Endodermal cell (in vitro differentiated cells): ENCODE data around the gene CCDC102A. TPM values are rescaled to one million over a fixed set of nuclear protein-coding genes. Genes with fewer than 3 reads are reported as not detected.

Experiments used
- DNase-seq: peaks from one replicate; pipeline ENCODE4 v3.0.0-alpha.2; 2017
- H3K27ac ChIP-seq: 2 replicates; pipeline ENCODE4 v1.5.1; 2013; ENCODE audit warnings: mild to moderate bottlenecking, low read depth, low read length, moderate library complexity
- H3K27me3 ChIP-seq: 2 replicates; pipeline ENCODE4 v1.6.1; 2013; ENCODE audit warnings: mild to moderate bottlenecking, low read length, moderate library complexity; ENCODE audit not compliant: insufficient read depth, control insufficient read depth, poor library complexity, severe bottlenecking
- H3K36me3 ChIP-seq: 2 replicates; pipeline ENCODE4 v1.7.0; 2013; ENCODE audit warnings: mild to moderate bottlenecking, low read length, moderate library complexity; ENCODE audit not compliant: control insufficient read depth, insufficient read depth
- H3K4me1 ChIP-seq: one replicate; pipeline ENCODE4 v1.7.0; 2013; ENCODE audit warnings: low read length; ENCODE audit not compliant: control insufficient read depth, insufficient read depth
- H3K4me3 ChIP-seq: 2 replicates; pipeline ENCODE4 v1.5.1; 2013; ENCODE audit warnings: mild to moderate bottlenecking, low read length, moderate library complexity
- H3K9ac ChIP-seq: 2 replicates; pipeline ENCODE4 v1.6.1; 2013; ENCODE audit warnings: mild to moderate bottlenecking, low read length, moderate library complexity; ENCODE audit not compliant: poor library complexity, severe bottlenecking; ENCODE audit errors: extremely low read depth
- H3K9me3 ChIP-seq: 2 replicates; pipeline ENCODE4 v1.6.1; 2013; ENCODE audit warnings: mild to moderate bottlenecking, low read length, moderate library complexity; ENCODE audit not compliant: control insufficient read depth
- H3K27ac Mint-ChIP-seq: 2 replicates; pipeline ENCODE4 v1.8.0; 2020; ENCODE audit warnings: mixed read lengths
- H3K27me3 Mint-ChIP-seq: 2 replicates; pipeline ENCODE4 v1.8.0; 2021; ENCODE audit warnings: mild to moderate bottlenecking, mixed read lengths; ENCODE audit not compliant: insufficient read depth
- H3K36me3 Mint-ChIP-seq: 2 replicates; pipeline ENCODE4 v1.8.0; 2020; ENCODE audit warnings: low read depth, mixed read lengths
- H3K4me1 Mint-ChIP-seq: 2 replicates; pipeline ENCODE4 v1.8.0; 2020; ENCODE audit warnings: mixed read lengths
- H3K4me3 Mint-ChIP-seq: 2 replicates; pipeline ENCODE4 v1.8.0; 2020; ENCODE audit warnings: mild to moderate bottlenecking, moderate library complexity, mixed read lengths
- H3K9me3 Mint-ChIP-seq: 2 replicates; pipeline ENCODE4 v1.8.0; 2020; ENCODE audit warnings: mild to moderate bottlenecking, mixed read lengths
- CTCF ChIP-seq: fragments of 200-600 bp; sonication (generic); conservative IDR thresholded peaks from 2 replicates; pipeline ENCODE4 v1.5.0; 2021; ENCODE audit warnings: antibody characterized with exemption, mild to moderate bottlenecking
- WGBS, 2 experiments: methylation state at CpG; one replicate each; pipeline versions ENCODE4 v1.1.5 to v1.1.7; 2013; ENCODE audit warnings: missing lambda C conversion rate in 2 of 2, mixed read lengths in 1 of 2; ENCODE audit not compliant: insufficient coverage in 1 of 2, insufficient read length in 1 of 2; 5-methylcytosine and 5-hydroxymethylcytosine counted together
- total RNA-seq, 2 donors: library from RNA; stranded (reverse); fragmentation: NEBNext Ultra II Directional in 1 of 2; extraction: Animal tissue kit (Norgen Biotek cat#: 25700) in 1 of 2; gene quantifications; 2 replicates in 1 of 2; 3 replicates in 1 of 2; pipeline ENCODE4 v1.2.1, GENCODE V29; 2021

Gene CCDC102A
- total RNA-seq, 2 donors from 2014 or later, result 6.7 to 9.8 TPM

- Histone ChIP-seq H3K4me3 (no peak overlapping the region), H3K9ac (no peak overlapping the region), H3K27me3 (no peaks in the 10 kb centered on the region), H3K27ac (no peak overlapping the region), H3K4me1 (no peaks in the 10 kb centered on the region), H3K9me3 (peaks cover 7% of the 10 kb centered on the region), H3K36me3 (no peaks in the 10 kb centered on the region)
- 97 to 100% methylated on average over 2 to 3 of the region's 3 CpGs for WGBS, 2 experiments
- H3K27ac Mint-ChIP-seq, result no peak overlapping the region
- no peak for DNase-seq
- H3K36me3 Mint-ChIP-seq, result peaks cover 19% of the 10 kb centered on the region
- TF ChIP-seq CTCF, result no peak
- peaks cover 14% of the 10 kb centered on the region for H3K27me3 Mint-ChIP-seq
- no peak overlapping the region for H3K4me3 Mint-ChIP-seq
- H3K9me3 Mint-ChIP-seq, result peaks cover 18% of the 10 kb centered on the region
- no peaks in the 10 kb centered on the region for H3K4me1 Mint-ChIP-seq
Observed at GRCh38 chr16:57565461-57565860, 29.1 kb upstream of the CCDC102A start.

- Histone ChIP-seq H3K9me3 (peaks cover 12% of the 10 kb centered on the region), H3K4me3 (no peak overlapping the region), H3K4me1 (no peaks in the 10 kb centered on the region), H3K27me3 (no peaks in the 10 kb centered on the region), H3K27ac (no peak overlapping the region), H3K36me3 (no peaks in the 10 kb centered on the region), H3K9ac (no peak overlapping the region)
- 74 to 78% methylated on average over 3 to 10 of the region's 10 CpGs for WGBS, 2 experiments
- H3K27ac Mint-ChIP-seq, result peak overlapping the region; percentile 67
- no peaks in the 10 kb centered on the region for H3K4me1 Mint-ChIP-seq
- DNase-seq, result no peak
- peaks cover 12% of the 10 kb centered on the region for H3K36me3 Mint-ChIP-seq
- no peak for TF ChIP-seq CTCF
- H3K4me3 Mint-ChIP-seq, result no peak overlapping the region
- peaks cover 20% of the 10 kb centered on the region for H3K27me3 Mint-ChIP-seq
- H3K9me3 Mint-ChIP-seq, result peaks cover 22% of the 10 kb centered on the region
Observed at GRCh38 chr16:57564571-57565270, 28.4 kb upstream of the CCDC102A start.

GRCh38 chr16:57563761-57564160 is 27.4 kb upstream of the CCDC102A start:
- Mint-ChIP-seq H3K4me3 (no peak overlapping the region), H3K27ac (no peak overlapping the region), H3K4me1 (no peaks in the 10 kb centered on the region), H3K36me3 (peaks cover 5% of the 10 kb centered on the region), H3K27me3 (peaks cover 25% of the 10 kb centered on the region), H3K9me3 (peaks cover 18% of the 10 kb centered on the region)
- 82 to 85% methylated on average over 4 to 12 of the region's 12 CpGs for WGBS, 2 experiments
- no peak for TF ChIP-seq CTCF
- Histone ChIP-seq H3K9me3 (peaks cover 12% of the 10 kb centered on the region), H3K36me3 (no peaks in the 10 kb centered on the region), H3K4me1 (no peaks in the 10 kb centered on the region), H3K27ac (no peak overlapping the region), H3K4me3 (no peak overlapping the region), H3K27me3 (no peaks in the 10 kb centered on the region), H3K9ac (no peak overlapping the region)
- no peak for DNase-seq
